D721Med (cell line): ENCODE data around the gene AZIN2.

Experiments
- DNase-seq: peaks from one replicate; pipeline ENCODE4 v3.0.0; 2011; ENCODE audit warnings: low spot score; ENCODE audit not compliant: insufficient read length
- FAIRE-seq: peaks from 2 replicates; lab custom pipeline; 2011; peaks lifted over from hg19 to GRCh38; lab: Jason Lieb, UNC
- TF ChIP-seq, protein P1 (sequence below): IDR thresholded peaks from 2 replicates; pipeline ENCODE4 v1.5.1; 2012; ENCODE audit warnings: mild to moderate bottlenecking, control low read depth; ENCODE audit not compliant: insufficient read depth; ENCODE audit errors: missing control alignments

The AZIN2 gene

DNA sequence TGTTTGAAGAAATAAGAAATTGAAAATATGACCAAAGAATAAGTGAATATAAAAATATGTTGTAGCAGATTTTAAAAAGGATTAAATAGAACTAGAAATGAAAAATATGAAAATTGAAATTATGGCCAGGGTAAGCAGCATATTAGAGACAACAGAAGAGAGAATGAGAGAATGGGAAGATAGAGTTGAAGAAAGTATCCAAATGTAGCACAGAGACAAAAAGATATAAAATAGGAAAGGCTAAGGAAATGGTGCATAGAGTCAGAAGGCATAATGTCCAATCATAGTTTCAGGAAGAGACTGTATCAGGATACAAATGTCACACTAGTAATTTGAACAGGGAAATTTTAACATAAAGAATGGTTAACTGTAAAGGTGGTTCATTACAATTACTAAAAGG lies 29.5 kb downstream of the AZIN2 start:
- TF ChIP-seq, protein P1, sequence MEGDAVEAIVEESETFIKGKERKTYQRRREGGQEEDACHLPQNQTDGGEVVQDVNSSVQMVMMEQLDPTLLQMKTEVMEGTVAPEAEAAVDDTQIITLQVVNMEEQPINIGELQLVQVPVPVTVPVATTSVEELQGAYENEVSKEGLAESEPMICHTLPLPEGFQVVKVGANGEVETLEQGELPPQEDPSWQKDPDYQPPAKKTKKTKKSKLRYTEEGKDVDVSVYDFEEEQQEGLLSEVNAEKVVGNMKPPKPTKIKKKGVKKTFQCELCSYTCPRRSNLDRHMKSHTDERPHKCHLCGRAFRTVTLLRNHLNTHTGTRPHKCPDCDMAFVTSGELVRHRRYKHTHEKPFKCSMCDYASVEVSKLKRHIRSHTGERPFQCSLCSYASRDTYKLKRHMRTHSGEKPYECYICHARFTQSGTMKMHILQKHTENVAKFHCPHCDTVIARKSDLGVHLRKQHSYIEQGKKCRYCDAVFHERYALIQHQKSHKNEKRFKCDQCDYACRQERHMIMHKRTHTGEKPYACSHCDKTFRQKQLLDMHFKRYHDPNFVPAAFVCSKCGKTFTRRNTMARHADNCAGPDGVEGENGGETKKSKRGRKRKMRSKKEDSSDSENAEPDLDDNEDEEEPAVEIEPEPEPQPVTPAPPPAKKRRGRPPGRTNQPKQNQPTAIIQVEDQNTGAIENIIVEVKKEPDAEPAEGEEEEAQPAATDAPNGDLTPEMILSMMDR, result no peak
- DNase-seq, result no peak
- no peak for FAIRE-seq

DNA sequence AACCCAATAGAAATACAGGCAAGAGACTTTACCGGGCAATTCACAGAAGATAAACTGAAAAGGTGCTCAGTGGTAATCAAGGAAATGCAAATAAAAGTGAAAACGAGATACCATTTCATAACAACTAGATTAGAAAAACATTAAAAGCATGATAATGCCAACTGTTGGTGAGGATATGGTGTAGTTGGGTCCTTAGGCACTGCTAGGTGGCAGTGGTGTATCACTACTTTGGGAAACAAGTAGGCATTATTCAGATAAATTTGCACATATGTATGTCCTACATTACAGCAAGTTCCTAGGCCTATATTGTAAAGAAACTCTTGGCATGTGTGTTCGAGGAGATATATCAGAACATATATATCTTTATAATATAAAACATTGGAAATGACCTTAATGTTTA lies 31.0 kb downstream of the AZIN2 start:
- FAIRE-seq (peak; percentile 46), DNase-seq (no peak)
- TF ChIP-seq, protein P1, result peak; percentile 55

DNA sequence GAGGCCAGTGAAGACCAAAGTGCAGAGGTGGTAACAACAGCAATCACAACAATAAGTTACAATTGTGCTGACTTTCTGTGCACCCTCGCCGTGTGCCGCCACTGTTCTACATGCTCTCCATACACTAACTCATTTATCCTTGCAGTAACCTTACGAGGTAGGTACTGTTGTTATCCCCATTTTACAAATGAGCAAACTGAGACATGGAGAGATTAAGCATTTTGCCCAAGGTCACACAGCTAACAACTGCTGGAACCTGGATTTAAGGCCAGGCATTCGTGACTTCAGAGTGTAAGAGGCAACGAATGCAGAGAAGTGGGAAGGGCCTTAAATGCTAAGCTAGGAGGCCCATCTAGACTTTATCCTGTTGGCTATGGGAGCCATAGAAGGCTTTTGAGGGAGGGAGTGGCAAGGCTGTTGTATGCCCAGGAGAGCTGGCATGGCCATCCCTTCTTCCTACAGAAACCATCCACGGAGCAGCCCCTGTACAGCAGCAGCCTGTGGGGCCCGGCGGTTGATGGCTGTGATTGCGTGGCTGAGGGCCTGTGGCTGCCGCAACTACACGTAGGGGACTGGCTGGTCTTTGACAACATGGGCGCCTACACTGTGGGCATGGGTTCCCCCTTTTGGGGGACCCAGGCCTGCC lies 36.6 kb downstream of the AZIN2 start:
- DNase-seq (no peak), FAIRE-seq (no peak)
- TF ChIP-seq, protein P1, result no peak

DNA sequence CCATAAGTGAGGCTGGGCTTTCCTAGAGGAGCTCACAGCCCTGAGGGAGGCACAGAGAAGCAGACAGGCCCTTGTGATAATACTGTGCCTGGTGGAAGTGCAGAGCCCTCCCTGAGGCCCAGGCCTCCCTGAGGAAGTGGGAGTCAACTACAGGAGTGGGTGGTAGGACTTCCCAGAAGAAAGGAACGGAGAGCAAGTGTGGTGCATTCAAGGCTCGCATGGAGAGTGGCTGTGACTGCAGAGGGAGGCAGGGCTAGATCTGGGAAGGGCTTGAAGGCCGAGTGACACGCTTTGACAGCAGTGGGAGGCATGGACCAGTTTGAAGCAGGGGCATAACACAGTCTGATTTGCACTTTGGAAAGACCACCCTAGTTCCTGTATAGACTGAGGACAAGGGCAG lies 37.3 kb downstream of the AZIN2 start:
- no peak for FAIRE-seq
- DNase-seq, result no peak
- TF ChIP-seq, protein P1, result no peak

DNA sequence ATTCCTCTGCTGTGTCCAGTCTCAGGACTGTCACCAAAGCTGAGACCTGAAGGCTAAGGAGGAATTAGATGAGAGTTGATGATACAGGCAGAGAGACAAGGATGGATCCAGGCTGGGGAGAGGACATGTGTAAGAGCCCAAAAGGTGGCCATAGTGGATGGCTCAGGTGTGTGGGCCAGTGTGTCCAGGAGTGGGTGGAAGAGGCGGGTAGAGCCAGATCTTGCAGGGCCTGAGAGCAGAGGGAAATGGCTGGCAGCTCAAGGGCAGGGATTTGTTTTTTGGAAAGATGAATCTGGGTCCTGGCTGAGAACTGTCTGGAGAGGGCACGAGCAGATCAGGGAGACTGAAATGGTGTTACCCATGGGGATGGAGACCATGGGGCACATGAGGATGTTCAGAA lies 38.1 kb downstream of the AZIN2 start:
- TF ChIP-seq, protein P1, result no peak
- FAIRE-seq, result no peak
- no peak for DNase-seq

DNA sequence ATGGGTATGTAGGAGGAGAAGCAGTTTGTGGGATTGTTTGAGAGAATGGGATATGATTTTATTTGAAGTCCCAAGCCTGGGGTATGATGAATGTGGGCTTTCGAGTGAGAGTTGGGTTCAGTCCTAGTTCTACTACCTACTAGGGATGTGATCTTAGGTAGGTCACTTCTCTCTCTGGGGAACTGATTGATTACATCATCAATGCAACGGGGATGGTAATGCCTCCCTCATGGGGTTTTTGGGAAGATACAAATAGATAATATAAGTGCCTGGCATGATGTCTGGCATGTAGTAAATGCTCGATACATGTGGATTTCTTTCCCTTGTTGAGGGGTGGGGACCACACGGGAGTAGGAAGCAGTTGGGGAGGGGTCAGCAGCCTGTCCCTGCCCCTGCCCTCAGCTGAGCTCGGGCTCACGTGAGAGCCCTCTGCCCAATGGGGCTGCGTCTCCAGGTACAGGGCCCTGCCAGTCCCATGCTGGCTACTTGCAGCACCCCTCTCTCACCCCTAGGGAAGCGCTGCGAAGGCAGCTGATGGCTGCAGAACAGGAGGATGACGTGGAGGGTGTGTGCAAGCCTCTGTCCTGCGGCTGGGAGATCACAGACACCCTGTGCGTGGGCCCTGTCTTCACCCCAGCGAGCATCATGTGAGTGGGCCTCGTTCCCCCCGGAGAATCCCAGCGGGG lies 38.7 kb downstream of the AZIN2 start:
- FAIRE-seq, result no peak
- TF ChIP-seq, protein P1, result no peak
- no peak for DNase-seq
